Cardiac muscle cell (in vitro differentiated cells and primary cell): ENCODE results near the gene TMBIM6. TPM values are rescaled to one million over a fixed set of nuclear protein-coding genes. Genes with fewer than 3 reads are reported as not detected.
"Not testable (repeated sequence)": the region's sequence is repeated elsewhere in the genome, so short reads cannot be mapped to it uniquely, and the experiment has no call there.

ENCODE experiments used
- DNase-seq, 2 donors: peaks; one replicate each; pipeline versions ENCODE4 v3.0.0 to v3.0.0-alpha.2; 2010 to 2017; ENCODE audit warnings: low read depth in 1 of 2, low spot score in 1 of 2
- H3K27ac ChIP-seq: fragments of 200-600 bp; sonication (generic); 2 replicates; pipeline ENCODE4 v1.5.1; 2016
- H3K27me3 ChIP-seq: fragments of 200-600 bp; sonication (generic); 2 replicates; pipeline ENCODE4 v1.6.0; 2016; ENCODE audit warnings: control low read depth
- H3K36me3 ChIP-seq: fragments of 200-600 bp; sonication (generic); 2 replicates; pipeline ENCODE4 v1.5.1; 2016; ENCODE audit warnings: control low read depth
- H3K4me1 ChIP-seq: fragments of 200-600 bp; sonication (generic); 2 replicates; pipeline ENCODE4 v1.8.1; 2017; ENCODE audit warnings: low read depth, mild to moderate bottlenecking, mixed run types
- H3K4me3 ChIP-seq: fragments of 200-600 bp; sonication (generic); 2 replicates; pipeline ENCODE4 v1.5.1; 2016; ENCODE audit warnings: mild to moderate bottlenecking
- H3K9me3 ChIP-seq: fragments of 200-600 bp; sonication (generic); 2 replicates; pipeline ENCODE4 v1.5.1; 2017; ENCODE audit warnings: low read depth, mild to moderate bottlenecking, control low read depth
- CTCF ChIP-seq: IDR thresholded peaks from 2 replicates; pipeline ENCODE4 v1.5.1; 2012; ENCODE audit warnings: low read depth, mild to moderate bottlenecking, low read length
- polyA plus RNA-seq: library from polyadenylated mRNA; unstranded; fragments of >200 nt; fragmentation: Nextera tagmentation; extraction: Ambion mirVana; gene quantifications from 2 replicates; pipeline ENCODE4 v1.2.1, GENCODE V29; 2016
- total RNA-seq: library from RNA; depleted of rRNA; stranded (reverse); fragments of >200 nt; gene quantifications from 2 replicates; pipeline ENCODE4 v1.2.3, GENCODE V29; 2016

The TMBIM6 gene
- total and polyA plus RNA-seq, 2 experiments from 2014 or later = 232 to 388 TPM

- Histone ChIP-seq H3K4me3 (no peak overlapping the region), H3K36me3 (no peaks in the 10 kb centered on the region), H3K27ac (no peak overlapping the region), H3K9me3 (no peaks in the 10 kb centered on the region), H3K4me1 (no peaks in the 10 kb centered on the region), H3K27me3 (peaks cover 7% of the 10 kb centered on the region)
- peak; percentile 42 to 71 for DNase-seq
- TF ChIP-seq CTCF = peak; percentile 95
Measured at GRCh38 chr12:49777800-49778748, 36.7 kb downstream of the TMBIM6 start.

DNA sequence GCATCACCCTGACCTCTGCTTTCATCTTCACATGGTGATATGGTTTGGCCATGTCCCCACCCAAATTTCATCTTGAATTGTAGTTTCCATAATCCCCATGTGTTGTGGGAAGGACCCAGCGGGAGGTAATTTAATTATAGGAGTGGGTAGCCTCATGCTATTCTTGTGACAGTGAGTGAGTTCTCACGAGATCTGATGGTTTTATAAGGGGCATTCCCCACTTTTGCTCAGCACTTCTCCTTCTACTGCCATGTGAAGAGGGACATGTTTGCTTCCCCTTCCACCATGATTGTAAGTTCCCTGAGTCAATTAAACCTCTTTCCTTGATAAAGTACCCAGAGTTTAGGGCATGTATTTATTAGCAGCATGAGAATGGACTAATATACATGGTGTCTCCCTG lies 38.2 kb downstream of the TMBIM6 start:
- peaks cover 3% of the 10 kb centered on the region for H3K4me1 ChIP-seq
- no peak for TF ChIP-seq CTCF
- peaks cover 7% of the 10 kb centered on the region for H3K27me3 ChIP-seq
- no peak overlapping the region for H3K27ac ChIP-seq
- no peak overlapping the region for H3K4me3 ChIP-seq
- no peak for DNase-seq
- H3K36me3 ChIP-seq = no peaks in the 10 kb centered on the region
- no peaks in the 10 kb centered on the region for H3K9me3 ChIP-seq

GRCh38 chr12:49780914-49781313 lies 39.6 kb downstream of the TMBIM6 start:
- H3K4me3 ChIP-seq, H3K4me1 ChIP-seq, DNase-seq, H3K27me3 ChIP-seq, H3K9me3 ChIP-seq, H3K36me3 ChIP-seq, H3K27ac ChIP-seq: not testable (repeated sequence)

DNA sequence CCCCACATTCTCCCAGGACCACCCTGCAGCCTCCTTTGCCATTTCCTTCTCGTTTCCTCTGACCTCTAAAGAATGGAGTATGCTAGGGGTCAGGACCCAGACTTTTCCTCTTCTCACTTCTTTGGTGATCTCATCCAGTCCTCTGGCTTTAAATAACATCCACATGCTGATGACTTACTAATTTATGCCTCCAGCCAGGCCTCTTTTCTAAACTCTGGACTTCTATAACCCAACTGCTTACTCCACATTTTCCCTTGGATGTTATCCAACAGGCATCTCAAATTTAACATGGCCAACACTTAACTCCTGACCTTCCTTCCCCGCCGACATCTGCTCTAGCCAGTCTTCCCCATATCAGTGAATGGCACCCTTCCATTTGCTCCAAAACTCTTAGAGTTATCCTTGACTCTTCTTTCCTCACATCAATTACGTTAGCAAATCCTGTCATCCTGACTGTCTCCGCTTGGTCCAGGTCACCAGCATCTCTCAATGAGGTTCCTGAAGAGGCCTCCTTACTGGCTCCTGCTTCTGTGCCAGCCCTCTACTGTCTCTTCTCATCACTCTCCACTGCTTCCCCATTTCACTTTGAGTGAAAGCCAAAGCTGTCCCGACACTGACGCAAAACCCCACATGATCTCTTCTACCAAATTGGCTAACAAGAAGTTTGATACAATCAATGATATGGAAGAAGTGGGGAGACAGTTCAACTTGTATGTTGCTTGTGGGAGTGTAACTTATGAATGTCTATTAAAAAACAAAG lies 42.7 kb downstream of the TMBIM6 start:
- H3K36me3 ChIP-seq = no peaks in the 10 kb centered on the region
- DNase-seq = peak in 1 of 2 donors; percentile 64
- H3K27ac ChIP-seq = no peak overlapping the region
- no peaks in the 10 kb centered on the region for H3K9me3 ChIP-seq
- peaks cover 7% of the 10 kb centered on the region for H3K27me3 ChIP-seq
- no peak for TF ChIP-seq CTCF
- H3K4me3 ChIP-seq = no peak overlapping the region
- H3K4me1 ChIP-seq = peaks cover 3% of the 10 kb centered on the region

DNA sequence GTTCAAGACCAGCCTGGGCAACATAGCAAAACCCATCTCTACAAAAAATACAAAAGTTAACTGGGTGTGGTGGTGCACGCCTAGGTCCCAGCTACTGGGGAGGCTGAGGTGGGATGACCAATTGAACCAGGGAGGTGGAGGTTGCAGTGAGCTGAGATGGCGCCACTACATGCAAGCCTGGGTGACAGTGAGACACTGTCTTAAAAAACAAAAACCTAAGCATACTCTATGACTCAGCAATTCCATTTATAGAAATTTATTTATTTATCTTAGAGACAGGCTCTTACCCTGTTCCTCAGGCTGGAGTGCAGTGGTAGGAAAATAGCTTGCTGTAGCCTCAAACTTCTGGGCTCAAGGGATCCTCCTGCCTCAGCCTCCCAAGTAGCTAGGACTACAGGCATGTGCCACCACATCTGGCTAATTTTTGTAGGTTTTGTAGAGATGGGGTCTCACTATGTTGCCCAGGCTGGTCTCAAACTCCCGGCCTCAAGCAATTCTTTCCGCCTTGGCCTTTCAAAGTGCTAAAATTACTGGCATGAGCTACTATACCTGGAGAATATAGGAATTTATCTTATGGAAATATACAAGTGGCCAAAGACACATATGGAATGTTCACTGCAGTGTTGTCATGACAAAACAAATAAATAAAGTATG lies 43.5 kb downstream of the TMBIM6 start:
- no peaks in the 10 kb centered on the region for H3K9me3 ChIP-seq
- DNase-seq = peak in 1 of 2 donors; percentile 22
- no peak for TF ChIP-seq CTCF
- H3K27ac ChIP-seq = no peak overlapping the region
- no peak overlapping the region for H3K4me3 ChIP-seq
- H3K27me3 ChIP-seq = peaks cover 4% of the 10 kb centered on the region
- H3K36me3 ChIP-seq = no peaks in the 10 kb centered on the region
- peaks cover 3% of the 10 kb centered on the region for H3K4me1 ChIP-seq
